DLD1 (cell line): ENCODE data around the gene APOL2.
"Not testable (repeated sequence)": the region's sequence is repeated elsewhere in the genome, so short reads cannot be mapped to it uniquely, and the experiment has no call there.

Experiments used
- in situ Hi-C: cut with HindIII; loops from 2 replicates; pipeline ENCODE4 v1.10.0; 2017; ENCODE audit warnings: low sequenced_read_pairs

The APOL2 gene

DNA sequence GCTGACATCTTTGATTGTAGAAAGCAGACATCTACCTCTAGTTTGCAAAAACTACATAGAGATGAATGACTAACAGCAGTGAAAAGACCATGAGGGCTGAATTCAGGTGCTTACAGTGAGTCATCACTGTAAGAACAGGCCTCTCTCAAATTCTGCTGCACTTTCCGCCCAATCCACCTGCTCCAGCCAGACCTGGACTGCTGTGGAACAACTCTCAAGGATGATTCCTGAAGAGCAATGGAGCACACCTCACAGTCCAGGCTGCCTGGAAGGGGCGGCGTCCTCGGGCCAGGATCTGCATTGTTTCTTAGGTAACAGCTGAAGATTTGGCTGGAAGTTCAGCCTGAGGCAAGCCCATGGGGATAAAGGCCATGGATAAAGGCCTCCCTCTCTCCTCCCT, 15.1 kb downstream of the APOL2 start:
- in situ Hi-C loops = no loop called here

DNA sequence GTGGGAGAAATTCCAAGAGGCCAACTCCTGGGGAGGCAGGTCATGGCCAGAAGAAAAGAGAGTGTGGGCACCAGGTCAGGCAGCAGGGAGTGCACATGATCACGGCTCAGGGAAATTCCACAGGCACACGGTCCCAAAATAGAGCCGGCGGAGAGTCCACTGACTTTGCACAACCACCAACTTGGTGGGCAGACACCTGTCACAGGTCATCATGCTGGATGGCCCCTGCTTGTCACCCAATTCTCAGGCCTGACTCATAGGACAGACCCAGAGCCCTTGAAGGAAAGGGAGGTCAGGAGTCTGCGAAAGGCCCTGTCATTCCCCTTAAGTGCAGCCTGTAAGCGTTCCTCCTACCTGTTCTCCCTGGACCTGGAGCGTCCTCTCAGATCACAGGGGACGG, 15.8 kb downstream of the APOL2 start:
- in situ Hi-C loops = no loop called here

DNA sequence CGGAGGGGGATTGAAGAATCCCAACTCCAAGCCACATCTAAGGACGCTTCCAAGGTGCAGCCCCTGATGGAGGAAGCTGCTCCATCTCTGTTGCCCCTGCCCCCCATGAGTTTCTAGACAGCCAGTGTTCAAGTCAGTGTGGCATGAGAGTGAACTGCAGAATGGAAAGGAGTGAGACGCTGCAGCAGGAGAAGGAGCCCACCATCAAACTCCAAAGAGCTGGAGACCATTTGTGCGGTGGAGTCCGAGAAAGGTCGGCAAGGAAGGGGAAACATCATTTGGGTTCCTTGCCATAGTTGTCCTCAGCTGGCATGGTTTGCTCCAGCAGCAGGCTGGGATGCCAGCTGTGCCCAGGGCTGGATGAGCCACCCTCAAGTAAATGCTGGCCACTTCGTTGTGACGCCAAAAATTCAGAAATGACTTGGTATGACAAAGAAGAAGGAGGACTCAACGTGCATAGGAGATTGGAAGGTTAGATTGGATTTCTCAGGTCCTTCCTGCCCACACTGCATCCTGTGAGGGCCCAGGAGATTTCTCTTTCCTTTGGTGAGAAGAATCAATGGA, 16.4 kb downstream of the APOL2 start:
- in situ Hi-C loops = no loop called here

DNA sequence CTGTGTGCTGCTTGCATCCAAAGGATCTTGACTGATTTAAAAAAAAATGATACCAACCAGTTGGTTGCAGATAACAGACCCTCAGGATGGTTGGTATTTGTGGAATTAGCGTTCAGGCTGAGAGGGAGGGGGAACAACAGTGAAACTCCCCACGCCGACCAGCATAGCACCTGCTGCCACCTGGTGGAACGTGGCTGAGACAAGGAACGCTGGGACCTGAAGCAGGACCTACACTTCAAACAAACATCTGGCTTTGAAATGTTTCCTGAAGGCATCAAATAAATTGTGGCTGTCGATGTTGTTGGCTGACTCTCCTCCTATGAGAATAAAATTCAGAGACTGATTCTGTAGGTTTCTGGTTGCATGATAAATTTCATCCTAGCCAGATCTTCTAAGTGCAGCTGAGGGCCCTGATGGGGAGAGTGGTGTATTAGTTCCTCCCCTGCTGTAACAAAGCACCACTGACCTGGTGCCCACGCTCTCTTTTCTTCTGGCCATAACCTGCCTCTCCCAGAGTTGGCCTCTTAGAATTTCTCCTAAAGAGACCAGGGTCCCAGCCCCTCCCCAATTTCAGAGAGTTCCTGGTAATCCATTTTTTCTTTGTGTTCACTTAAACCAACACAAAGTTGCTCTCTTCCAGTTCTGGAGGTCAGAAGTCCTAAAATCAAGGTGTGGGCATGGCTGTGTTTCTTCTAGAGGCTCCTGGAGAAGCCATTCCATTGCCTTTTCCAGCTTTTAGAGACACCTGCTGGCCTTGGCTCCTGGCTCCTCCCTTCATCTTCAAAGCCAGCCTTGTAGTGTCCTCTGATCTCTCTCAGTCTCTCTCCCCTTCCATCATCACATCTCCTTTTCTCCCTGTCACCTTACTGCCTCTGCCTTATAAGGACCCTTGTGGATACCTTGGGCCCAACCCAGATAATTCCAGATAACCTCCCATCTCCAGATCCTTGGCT, 17.3 kb downstream of the APOL2 start:
- in situ Hi-C loops = no loop called here

DNA sequence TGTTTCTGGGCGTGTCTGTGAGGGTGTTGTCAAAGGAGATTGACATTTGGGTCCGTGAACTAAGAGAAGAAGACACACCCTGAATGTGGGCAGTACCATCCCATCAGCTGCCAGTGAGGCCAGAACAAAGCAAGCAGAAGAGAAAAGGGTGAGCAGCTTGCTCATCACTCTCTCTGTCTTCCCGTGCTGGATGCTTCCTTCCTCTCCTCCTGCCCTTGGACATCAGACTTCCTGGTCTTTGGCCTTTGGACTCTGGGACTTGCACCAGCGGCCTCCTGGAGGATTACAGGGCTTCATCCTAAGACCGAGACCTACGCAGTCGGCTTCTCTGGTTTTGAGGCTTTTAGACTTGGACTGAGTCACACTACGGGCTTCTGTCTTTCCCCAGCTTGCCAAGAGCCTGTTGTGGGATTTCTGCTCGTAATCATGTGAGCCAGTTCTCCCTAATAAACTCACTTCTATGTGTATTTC, 18.8 kb downstream of the APOL2 start:
- in situ Hi-C loops = no loop called here

DNA sequence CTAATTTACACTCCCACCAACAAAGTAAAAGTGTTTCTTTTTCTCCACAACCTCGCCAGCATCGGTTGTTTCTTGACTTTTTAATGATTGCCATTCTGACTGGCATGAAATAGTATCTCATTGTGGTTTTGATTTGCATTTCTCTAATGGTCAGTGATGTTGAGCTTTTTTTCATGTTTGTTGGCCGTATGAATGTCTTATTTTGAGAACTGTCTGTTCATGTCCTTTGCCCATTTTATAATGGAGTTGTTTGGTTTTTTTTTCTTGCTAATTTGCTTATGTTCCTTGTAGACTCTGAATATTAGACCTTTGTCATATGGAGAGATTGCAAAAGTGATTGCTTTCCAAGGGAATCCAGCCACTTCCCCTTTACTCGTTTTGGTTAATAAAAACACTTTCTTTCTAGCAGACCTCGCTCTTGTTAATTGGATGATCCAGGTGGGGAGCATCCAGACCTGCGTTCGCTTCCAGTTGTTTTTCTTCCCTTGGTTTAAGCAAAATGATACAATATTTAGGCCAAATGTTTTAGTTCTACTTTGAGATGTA, 20.6 kb downstream of the APOL2 start:
- in situ Hi-C loops = no loop called here

DNA sequence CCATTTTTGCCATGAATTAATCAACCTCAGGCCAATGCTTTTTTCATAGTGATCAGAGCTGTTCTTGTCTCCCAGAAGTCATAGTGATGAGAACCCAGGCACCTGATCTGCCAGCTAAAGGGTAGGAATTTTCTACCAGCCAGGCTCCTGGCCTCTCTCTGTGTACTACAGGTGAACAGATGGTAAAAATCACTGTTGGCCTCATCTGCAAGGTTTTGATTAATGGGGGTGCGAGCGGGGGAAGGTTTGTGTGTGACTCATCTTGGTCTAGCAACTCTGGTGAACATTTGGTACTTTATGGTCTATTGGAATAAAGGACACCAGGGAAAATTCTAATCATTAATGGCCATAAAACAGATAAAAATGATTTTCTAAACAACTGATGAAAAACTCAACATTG, 23.3 kb downstream of the APOL2 start:
- in situ Hi-C loops = no loop called here

DNA sequence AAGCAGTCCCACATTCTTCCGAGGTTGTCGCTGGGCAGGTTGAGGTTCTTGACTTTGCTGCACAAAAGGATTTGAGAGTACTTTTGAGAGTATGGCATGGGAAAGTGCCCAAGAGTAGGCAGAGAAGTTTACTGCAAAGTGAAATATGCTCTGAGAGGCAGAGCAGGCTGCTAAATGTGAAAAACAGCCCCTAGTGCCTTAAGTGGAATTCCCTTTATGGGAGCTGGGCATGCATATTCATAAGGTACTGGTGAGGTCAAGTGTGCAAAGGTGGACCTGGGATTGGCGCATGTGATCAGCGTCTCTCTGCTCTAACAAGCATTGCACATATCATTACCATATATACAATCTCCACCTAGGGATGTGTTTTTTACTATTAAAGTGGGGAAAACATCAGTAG, 25.7 kb downstream of the APOL2 start:
- in situ Hi-C loops = no loop called here

DNA sequence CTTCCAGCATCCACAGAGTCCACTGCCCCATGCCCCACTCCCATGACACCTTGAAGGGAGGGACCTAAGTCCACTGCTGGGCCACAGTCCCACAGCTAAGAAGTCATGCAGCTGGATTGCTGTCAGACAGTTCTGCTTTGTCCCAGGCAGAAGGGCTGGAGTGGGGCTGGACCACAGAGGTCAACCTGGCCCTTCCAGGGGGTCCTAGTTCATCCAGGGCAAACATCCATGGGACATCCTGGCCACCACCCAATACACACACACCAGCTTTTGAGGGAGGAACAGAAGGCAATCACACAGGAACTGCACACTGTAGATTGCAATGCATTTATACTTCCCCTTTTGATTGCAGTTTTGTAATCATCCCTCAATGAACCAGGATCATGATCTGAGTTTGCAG, 26.4 kb downstream of the APOL2 start:
- in situ Hi-C loops = no loop called here

DNA sequence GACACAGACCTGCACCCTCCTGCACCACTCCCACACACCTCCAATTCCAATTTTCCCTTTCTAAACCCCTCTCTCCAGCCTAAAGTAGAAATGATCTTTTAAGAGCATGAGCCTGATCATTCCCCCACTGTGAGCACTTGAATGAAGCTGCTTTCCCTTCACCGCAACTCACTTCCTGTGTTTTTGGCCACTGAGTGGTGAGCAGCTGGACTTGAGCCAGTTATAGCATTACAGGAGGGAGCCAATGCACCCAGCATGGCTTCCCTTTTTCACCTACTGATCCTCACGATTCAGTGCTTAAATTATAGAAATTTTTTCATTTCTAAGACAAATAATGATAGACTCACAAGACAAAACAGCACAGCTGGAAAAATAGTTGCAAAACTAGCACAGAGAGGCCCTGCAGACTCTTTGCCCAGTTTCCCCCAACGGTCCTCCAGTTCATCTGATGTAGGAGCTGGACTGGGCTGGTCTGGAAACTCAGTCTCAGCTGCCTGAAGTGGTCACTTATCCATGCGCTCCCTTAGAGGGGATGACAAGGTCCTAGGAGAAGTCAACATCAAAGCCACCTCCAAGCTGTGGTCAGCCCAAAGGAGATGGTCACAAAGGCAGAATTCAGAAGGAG, 28.0 kb downstream of the APOL2 start:
- in situ Hi-C loops = no loop called here

DNA sequence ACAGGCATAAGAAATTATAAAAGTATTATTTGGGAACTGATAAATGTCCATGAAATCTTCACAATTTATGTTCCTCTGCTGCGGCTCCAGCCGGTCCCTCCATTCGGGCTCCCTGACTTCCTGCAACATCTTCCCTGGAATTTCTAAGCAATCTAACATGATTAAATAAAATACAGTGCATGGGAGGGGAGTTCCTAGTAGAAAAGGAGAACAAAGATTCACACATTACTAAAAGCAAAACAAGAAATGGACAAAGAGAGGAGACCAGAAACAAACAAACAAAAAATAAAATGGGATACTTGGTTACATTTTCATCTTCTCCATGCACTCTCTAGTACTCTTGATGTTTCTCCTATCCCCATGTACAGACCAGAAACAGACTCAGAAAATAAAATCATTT, 29.1 kb downstream of the APOL2 start:
- in situ Hi-C loops = no loop called here

DNA sequence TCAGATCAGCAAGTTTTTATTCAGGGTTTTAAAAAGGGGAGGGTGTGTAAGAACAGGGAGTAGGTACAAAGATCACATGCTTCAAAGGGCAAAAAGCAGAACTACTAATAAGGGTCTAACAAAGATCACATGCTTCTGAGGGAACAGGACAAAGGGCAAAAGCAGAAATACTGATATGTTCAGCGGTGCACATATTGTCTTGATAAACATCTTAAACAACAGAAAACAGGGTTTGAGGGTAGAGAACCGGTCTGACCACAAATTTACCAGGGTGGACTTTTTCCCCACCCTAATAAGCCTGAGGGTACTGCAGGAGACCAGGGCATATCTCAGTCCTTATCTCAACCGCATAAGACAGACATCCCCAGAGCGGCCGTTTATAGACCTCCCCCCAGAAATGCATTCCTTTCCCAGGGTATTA, 29.8 kb downstream of the APOL2 start:
- in situ Hi-C loops = not testable (repeated sequence)

DNA sequence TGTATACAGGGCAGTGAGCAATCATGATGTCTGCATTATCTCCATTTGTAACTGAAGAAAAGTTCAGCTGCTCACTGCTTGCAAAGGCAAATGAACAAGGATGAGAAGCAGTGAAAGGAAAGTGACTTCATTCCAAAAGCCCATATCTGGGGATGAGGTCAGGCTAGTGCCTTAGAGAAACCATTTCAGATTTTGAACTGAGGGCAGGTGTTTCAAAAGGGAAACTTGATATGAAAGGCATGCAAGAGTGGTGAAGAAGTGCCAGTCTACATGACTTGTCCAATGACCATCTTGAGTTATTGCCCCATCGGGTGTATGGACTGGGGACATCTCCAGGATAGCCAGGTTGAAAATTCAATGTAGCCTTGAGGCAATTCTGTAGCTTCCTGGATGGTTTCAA, 30.4 kb downstream of the APOL2 start:
- in situ Hi-C loops = no loop called here

DNA sequence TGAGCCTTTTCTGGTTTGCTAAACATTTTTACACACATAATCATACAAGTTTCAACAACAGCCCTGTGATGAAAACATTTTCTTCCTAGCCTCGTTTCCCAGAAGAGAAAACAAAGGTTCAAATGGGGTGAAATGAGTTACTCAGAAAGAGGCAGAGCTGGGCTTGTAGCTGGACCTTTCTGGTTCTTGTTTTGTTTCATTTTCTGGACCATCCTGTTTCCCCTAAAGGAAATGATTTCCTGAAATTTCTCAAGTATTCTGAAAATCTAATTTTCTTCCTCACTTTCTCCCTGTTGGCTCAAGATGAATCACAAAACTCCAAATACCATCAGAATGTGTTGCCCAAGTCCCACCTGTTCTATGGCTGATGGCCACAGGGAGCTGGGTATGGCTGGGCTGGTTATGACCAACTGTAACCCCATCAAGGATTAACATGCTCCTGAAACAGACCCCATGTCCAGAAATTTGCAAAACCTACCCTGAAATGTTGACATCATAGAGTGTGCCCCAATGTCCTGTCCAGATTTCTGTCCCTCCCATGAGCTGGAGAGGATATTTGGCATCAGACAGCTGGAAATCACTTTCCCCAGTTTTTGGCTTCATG, 31.1 kb downstream of the APOL2 start:
- in situ Hi-C loops = no loop called here

DNA sequence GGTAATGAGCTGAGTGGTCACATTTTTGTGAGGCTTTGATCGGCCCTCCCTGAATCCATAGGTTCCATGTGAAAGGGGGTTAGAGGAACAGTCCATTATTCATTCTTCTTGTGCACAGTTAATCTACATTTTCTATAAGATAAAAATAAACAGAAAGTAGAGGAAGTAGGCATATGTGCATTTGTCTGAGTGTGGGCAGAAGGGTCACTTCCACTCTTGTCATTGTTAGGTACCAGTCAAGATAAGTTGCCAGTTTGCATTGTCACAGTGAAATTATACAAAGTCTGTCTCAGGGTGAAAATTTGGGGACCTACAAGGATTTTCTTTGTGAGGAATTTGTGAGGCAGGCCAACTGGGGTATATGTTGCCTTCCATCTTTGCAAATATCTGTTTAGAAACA, 33.1 kb downstream of the APOL2 start:
- in situ Hi-C loops = no loop called here

DNA sequence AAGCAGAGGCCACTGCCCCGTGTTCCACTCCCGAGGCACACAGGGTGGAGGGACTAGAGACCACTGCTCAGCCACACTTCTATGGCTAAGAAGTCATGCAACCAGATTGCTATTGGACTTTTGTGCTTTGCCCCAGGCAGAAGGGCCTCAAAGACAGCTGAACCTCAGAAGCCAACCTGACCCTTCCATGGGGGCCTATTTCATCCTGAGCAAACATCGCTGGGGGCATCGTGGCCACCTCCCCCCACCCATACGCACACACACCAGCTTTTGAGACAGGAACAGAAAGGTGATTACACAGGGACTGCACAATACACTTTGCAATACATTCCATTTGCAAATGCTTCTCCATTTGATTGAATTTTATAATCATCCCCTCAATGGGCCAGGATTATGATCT, 33.8 kb downstream of the APOL2 start:
- in situ Hi-C loops = not testable (repeated sequence)

DNA sequence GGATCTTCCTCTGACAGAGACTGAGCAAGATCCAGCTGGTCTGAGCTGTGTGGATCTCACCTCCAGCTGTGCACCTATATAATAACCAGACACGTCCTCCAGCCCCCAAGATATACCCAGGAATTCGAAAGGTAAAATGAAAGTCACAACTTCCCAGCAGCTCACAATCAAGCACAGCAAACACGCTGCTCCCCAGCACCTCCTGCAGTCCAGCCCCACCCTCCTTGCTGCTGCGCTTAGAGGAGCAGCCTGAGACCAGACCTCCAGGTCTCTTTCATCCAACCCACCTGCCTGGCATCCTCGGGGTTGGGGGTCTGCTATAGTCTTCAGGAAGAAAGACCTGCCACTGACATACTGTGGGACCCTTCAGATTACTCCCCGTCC, 34.7 kb downstream of the APOL2 start:
- in situ Hi-C loops = no loop called here

DNA sequence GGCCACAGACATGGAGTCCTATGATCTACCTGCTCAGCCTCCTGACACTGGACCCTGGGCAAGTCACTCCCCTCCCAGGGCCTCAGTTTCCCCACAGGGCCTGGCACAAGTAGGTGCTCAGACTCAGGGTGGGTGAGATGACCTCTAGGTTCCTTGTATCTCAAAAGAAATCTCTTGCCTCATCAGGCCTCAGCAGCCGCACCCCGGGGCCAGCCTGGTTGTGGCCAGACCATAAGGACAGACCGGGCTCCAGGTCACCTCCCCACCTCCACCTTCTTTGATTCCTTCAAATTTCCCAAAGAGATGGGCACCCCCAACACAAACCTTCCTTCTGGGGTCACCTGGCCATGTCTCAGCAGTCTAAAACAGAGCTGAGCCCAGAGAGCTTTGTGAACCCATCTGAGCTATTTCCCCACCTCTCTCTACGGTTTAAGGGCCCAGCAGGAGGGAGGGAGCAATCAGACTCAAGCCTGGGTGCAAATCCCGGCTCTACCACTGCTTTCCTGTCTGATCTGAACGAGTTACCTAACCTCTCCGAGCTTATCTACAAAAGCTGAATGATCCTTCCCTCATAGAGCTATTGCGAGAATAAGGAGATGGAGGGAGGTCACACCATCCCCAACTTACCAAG, 35.2 kb downstream of the APOL2 start:
- in situ Hi-C loops = no loop called here

DNA sequence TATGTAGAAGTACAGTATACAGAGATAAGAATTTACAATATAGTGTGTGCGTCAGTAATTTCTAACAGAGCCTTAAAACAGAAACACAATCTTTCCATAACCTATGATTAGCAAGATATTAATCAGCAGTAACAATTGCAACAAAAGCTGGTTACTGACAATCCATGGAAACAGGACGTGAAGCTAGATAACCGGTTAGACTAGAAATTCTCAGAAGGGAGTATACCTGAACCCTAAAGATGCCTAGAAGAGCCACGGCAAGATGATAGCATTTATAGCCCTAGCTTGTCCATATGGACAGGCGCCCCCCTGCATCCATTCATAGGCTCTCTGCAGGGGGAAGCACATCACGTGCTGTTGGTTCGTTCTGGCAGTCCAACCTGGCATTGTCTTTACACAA, 35.9 kb downstream of the APOL2 start:
- in situ Hi-C loops = not testable (repeated sequence)

DNA sequence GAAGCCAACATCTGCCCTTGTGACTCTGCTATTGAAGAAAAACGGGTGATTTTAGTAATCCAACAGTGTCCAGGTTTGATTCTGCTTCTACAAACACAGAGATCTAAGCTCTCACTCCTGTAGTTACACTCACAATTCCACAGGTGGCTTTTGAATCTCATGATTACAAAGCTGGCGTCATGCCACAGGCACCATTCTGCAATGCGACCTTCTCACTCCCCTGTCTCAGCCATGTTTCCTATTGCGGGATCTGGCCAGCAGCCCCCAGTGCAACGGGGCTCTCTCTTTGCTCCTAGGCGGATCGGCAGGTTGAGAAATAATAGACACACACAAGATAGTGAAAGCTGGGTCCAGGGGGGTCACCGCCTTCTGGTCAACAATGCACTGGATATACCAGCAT, 36.4 kb downstream of the APOL2 start:
- in situ Hi-C loops = not testable (repeated sequence)
